GM23338 (cell line): Measurements from ENCODE around the gene CDC42SE1. TPM values are rescaled to one million over a fixed set of nuclear protein-coding genes. Genes with fewer than 3 reads are reported as not detected.

Experiments
- ATAC-seq: fragments of 200-7000 bp; cut with Tn5 transposase; 3 replicates; pipeline ENCODE4 v1.9.1; 2020
- DNase-seq: peaks from one replicate; pipeline ENCODE4 v3.0.0-alpha.2; 2015; ENCODE audit warnings: low spot score
- H2AFZ ChIP-seq: fragments of 200-600 bp; sonication (generic); 2 replicates; pipeline ENCODE4 v1.8.0; 2016; ENCODE audit warnings: antibody characterized with exemption, mild to moderate bottlenecking, moderate library complexity
- H3F3A ChIP-seq: fragments of 200-600 bp; sonication (generic); replicated peaks from 2 replicates; pipeline ENCODE4 v1.8.0; 2017; ENCODE audit warnings: antibody characterized with exemption, mixed run types, low read depth
- H3K27ac ChIP-seq: fragments of 200-600 bp; sonication (generic); 2 replicates; pipeline ENCODE4 v1.6.1; 2016; ENCODE audit warnings: low read depth
- H3K27me3 ChIP-seq: fragments of 200-600 bp; sonication (generic); 2 replicates; pipeline ENCODE4 v1.8.0; 2016; ENCODE audit warnings: mild to moderate bottlenecking, mixed run types, moderate library complexity; ENCODE audit not compliant: insufficient read depth
- H3K36me3 ChIP-seq: fragments of 200-600 bp; sonication (generic); 2 replicates; pipeline ENCODE4 v1.8.0; 2016; ENCODE audit warnings: mild to moderate bottlenecking; ENCODE audit not compliant: insufficient read depth
- H3K4me1 ChIP-seq: fragments of 200-600 bp; sonication (generic); 2 replicates; pipeline ENCODE4 v1.8.0; 2016; ENCODE audit warnings: mild to moderate bottlenecking, moderate library complexity; ENCODE audit not compliant: insufficient read depth
- H3K4me2 ChIP-seq: fragments of 200-600 bp; sonication (generic); 2 replicates; pipeline ENCODE4 v1.7.1; 2017; ENCODE audit warnings: mixed run types
- H3K4me3 ChIP-seq: fragments of 200-600 bp; sonication (generic); 2 replicates; pipeline ENCODE4 v1.6.1; 2016; ENCODE audit warnings: mixed run types
- H3K79me2 ChIP-seq: fragments of 200-600 bp; sonication (generic); replicated peaks from 2 replicates; pipeline ENCODE4 v1.8.0; 2017; ENCODE audit warnings: mild to moderate bottlenecking; ENCODE audit not compliant: insufficient read depth
- H3K9me2 ChIP-seq: fragments of 200-600 bp; sonication (generic); 2 replicates; pipeline ENCODE4 v1.8.0; 2017; ENCODE audit not compliant: insufficient read depth
- H4K20me1 ChIP-seq: fragments of 200-600 bp; sonication (generic); replicated peaks from 2 replicates; pipeline ENCODE4 v1.8.0; 2017; ENCODE audit warnings: mild to moderate bottlenecking; ENCODE audit not compliant: insufficient read depth
- H3K27ac Mint-ChIP-seq: 2 replicates; pipeline ENCODE4 v1.8.0; 2020; ENCODE audit warnings: inconsistent platforms, mild to moderate bottlenecking, moderate library complexity, mixed read lengths
- H3K27me3 Mint-ChIP-seq: 3 replicates; pipeline ENCODE4 v1.8.0; 2022; ENCODE audit warnings: low read depth, mild to moderate bottlenecking, moderate library complexity, mixed read lengths, inconsistent platforms; ENCODE audit not compliant: insufficient read depth, poor library complexity
- H3K36me3 Mint-ChIP-seq: 3 replicates; pipeline ENCODE4 v1.8.0; 2021; ENCODE audit warnings: low read depth, mild to moderate bottlenecking, inconsistent platforms, moderate library complexity, mixed read lengths
- H3K4me1 Mint-ChIP-seq: 3 replicates; pipeline ENCODE4 v1.8.0; 2020; ENCODE audit warnings: mild to moderate bottlenecking, inconsistent platforms, mixed read lengths
- H3K4me3 Mint-ChIP-seq: 3 replicates; pipeline ENCODE4 v1.8.0; 2021; ENCODE audit warnings: moderate library complexity, mild to moderate bottlenecking, inconsistent platforms, mixed read lengths
- H3K9me3 Mint-ChIP-seq: 3 replicates; pipeline ENCODE4 v1.8.0; 2020; ENCODE audit warnings: moderate library complexity, mild to moderate bottlenecking, inconsistent platforms, mixed read lengths
- CREB1 ChIP-seq: fragments of 250-450 bp; sonication (Bioruptor Pico); IDR thresholded peaks from 2 replicates; pipeline ENCODE4 v1.5.0; 2020; ENCODE audit warnings: low read depth, mild to moderate bottlenecking, moderate library complexity
- CTCF ChIP-seq, 2 experiments: fragments of 200-600 bp in 1 of 2; sonication (generic) in 1 of 2; conservative IDR thresholded peaks; 2 replicates each; pipeline versions ENCODE4 v1.5.1 to v1.6.1; 2016 to 2017; ENCODE audit warnings: antibody characterized with exemption in 2 of 2, low read depth in 2 of 2, mild to moderate bottlenecking in 2 of 2, moderate library complexity in 1 of 2
- ETS1 ChIP-seq: IDR thresholded peaks from 2 replicates; pipeline ENCODE4 v1.6.1; 2016; ENCODE audit warnings: antibody characterized with exemption
- EZH2phosphoT487 ChIP-seq: fragments of 200-600 bp; sonication (generic); IDR thresholded peaks from one replicate; pipeline ENCODE4 v1.8.1; 2018; ENCODE audit warnings: antibody characterized with exemption; ENCODE audit not compliant: unreplicated experiment
- JUNB ChIP-seq: IDR thresholded peaks from one replicate; pipeline ENCODE4 v1.6.1; 2016; ENCODE audit warnings: antibody characterized with exemption; ENCODE audit not compliant: unreplicated experiment
- NANOG ChIP-seq: IDR thresholded peaks from 2 replicates; pipeline ENCODE4 v1.6.1; 2016; ENCODE audit warnings: antibody characterized with exemption, borderline replicate concordance
- POLR2AphosphoS5 ChIP-seq: IDR thresholded peaks from 2 replicates; pipeline ENCODE4 v1.6.1; 2016; ENCODE audit warnings: antibody characterized with exemption, low read depth
- REST ChIP-seq: IDR thresholded peaks from one replicate; pipeline ENCODE4 v1.6.1; 2018; ENCODE audit warnings: antibody characterized with exemption; ENCODE audit not compliant: unreplicated experiment
- STAT1 ChIP-seq: IDR thresholded peaks from one replicate; pipeline ENCODE4 v1.6.1; 2016; ENCODE audit warnings: antibody characterized with exemption; ENCODE audit not compliant: unreplicated experiment
- ZNF114 ChIP-seq: fragments of 250-450 bp; sonication (Bioruptor Pico); IDR thresholded peaks from 2 replicates; pipeline ENCODE4 v1.5.0; 2020; ENCODE audit warnings: mild to moderate bottlenecking, moderate library complexity
- ZNF331 ChIP-seq: fragments of 250-450 bp; sonication (Bioruptor Pico); IDR thresholded peaks from 2 replicates; pipeline ENCODE4 v1.5.0; 2020; ENCODE audit warnings: low read depth, mild to moderate bottlenecking, moderate library complexity
- ZNF462 ChIP-seq: fragments of 250-450 bp; sonication (Bioruptor Pico); IDR thresholded peaks from 2 replicates; pipeline ENCODE4 v1.5.0; 2020; ENCODE audit warnings: mild to moderate bottlenecking, moderate library complexity
- polyA plus RNA-seq: library from polyadenylated mRNA; unstranded; fragments of >200 nt; fragmentation: Nextera tagmentation; extraction: Ambion mirVana; gene quantifications from 2 replicates; pipeline ENCODE4 v1.2.1, GENCODE V29; 2016
- total RNA-seq: library from RNA; depleted of rRNA; stranded (reverse); fragments of >200 nt; shearing (Covaris generic); gene quantifications from 2 replicates; pipeline ENCODE4 v1.2.3, GENCODE V29; 2014

Gene CDC42SE1
- total and polyA plus RNA-seq, 2 experiments from 2014 or later, result 18.3 to 49.1 TPM

- no peak for DNase-seq
- Histone ChIP-seq H3K4me3 (no peak overlapping the region), H3K9me2 (no peaks in the 10 kb centered on the region), H3K4me1 (peaks cover 5% of the 10 kb centered on the region), H3K79me2 (no peaks in the 10 kb centered on the region), H2AFZ (no peak overlapping the region), H3K27me3 (no peaks in the 10 kb centered on the region), H3K36me3 (no peaks in the 10 kb centered on the region), H4K20me1 (no peaks in the 10 kb centered on the region), H3K4me2 (no peak overlapping the region), H3K27ac (no peak overlapping the region), H3F3A (no peaks in the 10 kb centered on the region)
- Mint-ChIP-seq H3K4me3 (no peak overlapping the region), H3K4me1 (peaks cover 6% of the 10 kb centered on the region; the same call in 2 of the 3 replicates), H3K27me3 (peaks cover 7% of the 10 kb centered on the region), H3K27ac (no peak overlapping the region), H3K9me3 (no peaks in the 10 kb centered on the region), H3K36me3 (no peaks in the 10 kb centered on the region)
- TF ChIP-seq JUNB, result no peak
- TF ChIP-seq STAT1, result no peak
- TF ChIP-seq ETS1, result no peak
- TF ChIP-seq REST, result no peak
- no peak for TF ChIP-seq CTCF (conservative IDR thresholded peaks at IDR 0.05; ENCODE audit: low read depth in 2 of 2)
- TF ChIP-seq NANOG, result no peak
- no peak for TF ChIP-seq EZH2phosphoT487
- no peak for TF ChIP-seq ZNF331
- TF ChIP-seq POLR2AphosphoS5, result no peak
- TF ChIP-seq ZNF462 (CRISPR knock-in tag), result no peak
- TF ChIP-seq ZNF114 (CRISPR knock-in tag), result no peak
- TF ChIP-seq CREB1 (CRISPR knock-in tag), result no peak
- ATAC-seq, result no peak
These were observed 26.6 kb upstream of the CDC42SE1 start for GRCh38 chr1:151085953-151086559.
